Fibroblast of skin of right biceps (primary cell): ENCODE results near the gene HOXD8.

Experiments
- DNase-seq: peaks from one replicate; pipeline ENCODE4 v3.0.0-alpha.2; 2013

HOXD8 gene

DNA sequence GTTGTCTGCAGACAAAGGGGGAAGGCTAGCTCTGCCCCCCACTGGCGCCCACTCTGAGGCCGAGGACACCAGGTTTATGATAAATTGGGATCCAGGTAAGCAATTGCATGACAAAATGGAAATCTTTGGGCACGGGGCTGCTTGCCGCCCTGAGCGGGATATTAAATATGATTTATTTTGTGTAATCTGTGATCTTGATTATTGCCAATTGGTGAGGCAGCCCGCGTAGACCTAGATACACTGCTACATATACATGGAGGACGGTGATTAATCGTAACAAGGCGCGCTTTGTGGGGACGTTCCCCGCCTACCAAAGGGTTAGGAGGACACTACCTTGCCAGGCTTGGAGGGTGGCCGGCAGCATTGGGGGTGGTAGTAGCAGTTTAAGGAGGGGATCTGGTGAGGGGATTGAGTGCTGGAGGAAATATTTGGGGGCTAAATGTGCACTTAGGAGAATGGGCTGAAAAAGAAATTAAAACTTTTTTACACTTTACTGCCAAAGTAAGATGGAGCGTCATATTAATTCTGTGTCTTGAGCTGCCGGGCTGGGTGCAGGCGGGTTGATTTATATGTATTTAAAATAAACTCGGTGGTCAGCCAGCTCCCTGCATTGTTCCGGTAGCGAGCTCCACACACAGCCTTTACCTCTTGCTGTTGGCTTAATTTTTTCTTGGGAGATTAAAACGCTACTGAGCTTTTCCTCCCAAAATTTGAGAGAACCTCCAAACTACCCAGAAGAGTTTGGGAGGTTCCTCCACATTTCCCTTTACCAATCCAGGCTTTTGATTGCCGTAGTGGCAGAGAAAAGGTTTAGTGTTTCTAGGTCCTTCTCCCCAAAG, 31.7 kb downstream of the HOXD8 start:
- peak; percentile 66 for DNase-seq

DNA sequence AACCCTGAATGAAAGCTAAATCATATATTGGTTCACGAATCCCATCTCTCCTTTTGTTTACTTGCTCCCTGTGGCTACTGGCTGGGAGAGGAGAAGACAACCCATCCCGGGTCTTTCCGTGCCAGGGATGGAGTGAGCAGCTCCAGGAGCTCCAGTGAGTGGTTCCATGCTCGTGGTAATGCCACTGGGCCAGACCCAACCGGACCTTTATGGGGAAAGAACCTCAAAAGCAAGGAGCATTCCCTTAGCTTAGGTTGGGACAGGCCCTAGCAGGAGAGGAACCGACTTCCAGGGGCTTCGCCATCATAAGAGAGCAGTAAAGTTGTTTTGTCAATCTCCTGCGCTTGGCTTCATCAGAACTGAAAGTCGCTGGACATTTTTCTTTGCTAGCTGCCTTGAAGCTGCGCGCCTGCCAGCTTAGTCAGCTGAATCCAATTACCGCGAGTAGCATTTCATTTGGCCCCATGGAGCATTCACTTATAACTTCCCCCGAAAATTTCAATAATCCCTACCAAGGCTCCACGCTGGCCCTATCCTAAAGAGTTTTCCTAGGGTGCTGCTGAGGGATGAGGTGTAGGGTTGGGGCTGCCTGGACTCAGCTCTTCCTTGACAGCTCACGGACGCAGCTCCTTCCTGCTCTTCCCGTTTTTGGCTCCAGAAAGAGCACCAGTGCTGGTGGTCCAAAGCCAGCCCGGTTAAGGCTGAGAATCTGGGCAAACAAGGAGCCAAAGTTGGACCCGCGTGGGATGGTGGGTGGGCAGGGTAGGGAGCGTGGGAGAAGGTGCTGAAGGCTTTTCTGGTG, 32.5 kb downstream of the HOXD8 start:
- DNase-seq = peak; percentile 93

DNA sequence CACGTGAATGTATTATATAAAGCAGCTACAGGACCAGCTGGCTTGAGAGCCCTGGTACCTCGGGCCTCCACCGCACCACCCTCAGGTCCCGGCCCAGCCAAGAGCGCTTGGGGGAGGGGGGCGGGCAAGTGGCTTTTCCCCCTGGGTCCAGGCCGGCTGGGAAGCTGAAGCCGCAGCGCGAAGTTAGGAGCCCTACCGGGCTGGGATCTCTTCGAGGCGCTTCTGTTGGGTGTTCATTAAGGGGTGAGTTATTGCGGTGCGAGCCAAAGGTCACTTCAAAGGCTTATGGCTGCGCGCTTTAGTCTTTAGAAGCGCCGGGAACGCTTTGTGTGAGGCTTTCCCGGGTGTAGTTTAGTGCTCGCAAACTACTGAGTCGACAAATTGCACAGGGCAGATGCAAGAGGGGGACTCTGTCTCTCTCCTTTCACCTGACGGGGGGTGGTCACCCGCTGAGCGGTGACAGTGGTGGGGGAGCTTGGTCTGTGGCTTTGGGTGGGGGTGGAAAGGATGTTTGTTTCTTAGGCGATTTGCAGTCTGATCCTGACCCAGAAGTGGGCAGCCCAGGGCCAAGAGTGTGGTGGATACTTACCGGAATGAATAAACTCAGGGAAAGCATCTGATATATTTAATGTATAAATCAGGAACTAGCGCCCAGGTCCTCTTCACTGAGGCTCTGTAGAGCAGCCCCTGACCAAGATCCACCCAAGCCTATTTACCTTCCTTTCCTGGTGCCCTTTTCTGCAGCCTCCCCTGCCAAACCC, 33.6 kb downstream of the HOXD8 start:
- DNase-seq = no peak

DNA sequence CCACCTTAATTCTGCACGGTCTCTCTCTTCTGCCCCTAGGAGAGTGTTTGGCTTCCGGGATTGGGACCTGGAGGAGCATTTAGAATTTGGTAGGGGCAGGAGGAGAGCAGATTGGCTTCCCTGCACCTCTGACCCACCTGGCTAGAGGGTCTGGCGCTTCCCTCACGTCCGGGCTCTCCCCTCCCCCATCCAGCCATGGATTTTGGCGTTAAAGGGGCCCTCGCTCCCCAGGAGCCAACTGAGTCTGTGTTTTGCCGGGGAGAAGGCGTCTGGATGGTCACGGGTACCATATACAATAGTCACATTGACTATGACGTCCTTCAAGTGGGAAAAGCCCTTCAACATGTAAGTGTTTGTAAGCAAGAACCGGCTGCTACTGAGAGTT, 34.2 kb downstream of the HOXD8 start:
- DNase-seq = no peak

DNA sequence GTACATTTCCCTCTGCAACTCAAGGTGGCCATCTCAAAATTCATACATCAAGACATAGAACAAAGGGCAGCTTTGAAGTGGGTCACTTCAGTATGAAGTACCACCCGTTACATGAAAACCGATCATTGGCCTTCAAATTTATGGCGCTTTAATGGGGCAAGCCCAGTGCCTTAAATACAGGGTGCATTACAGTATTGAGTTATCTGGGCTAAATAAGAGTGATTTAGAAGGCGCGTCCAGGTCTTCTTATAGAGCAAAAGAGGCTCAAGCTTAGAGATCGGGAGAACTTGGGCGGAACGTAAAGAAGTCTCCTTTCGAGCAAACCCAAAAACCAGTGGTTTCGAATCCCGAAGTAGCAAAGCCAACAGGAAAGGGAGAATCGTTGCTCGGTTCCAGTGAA, 34.7 kb downstream of the HOXD8 start:
- no peak for DNase-seq

DNA sequence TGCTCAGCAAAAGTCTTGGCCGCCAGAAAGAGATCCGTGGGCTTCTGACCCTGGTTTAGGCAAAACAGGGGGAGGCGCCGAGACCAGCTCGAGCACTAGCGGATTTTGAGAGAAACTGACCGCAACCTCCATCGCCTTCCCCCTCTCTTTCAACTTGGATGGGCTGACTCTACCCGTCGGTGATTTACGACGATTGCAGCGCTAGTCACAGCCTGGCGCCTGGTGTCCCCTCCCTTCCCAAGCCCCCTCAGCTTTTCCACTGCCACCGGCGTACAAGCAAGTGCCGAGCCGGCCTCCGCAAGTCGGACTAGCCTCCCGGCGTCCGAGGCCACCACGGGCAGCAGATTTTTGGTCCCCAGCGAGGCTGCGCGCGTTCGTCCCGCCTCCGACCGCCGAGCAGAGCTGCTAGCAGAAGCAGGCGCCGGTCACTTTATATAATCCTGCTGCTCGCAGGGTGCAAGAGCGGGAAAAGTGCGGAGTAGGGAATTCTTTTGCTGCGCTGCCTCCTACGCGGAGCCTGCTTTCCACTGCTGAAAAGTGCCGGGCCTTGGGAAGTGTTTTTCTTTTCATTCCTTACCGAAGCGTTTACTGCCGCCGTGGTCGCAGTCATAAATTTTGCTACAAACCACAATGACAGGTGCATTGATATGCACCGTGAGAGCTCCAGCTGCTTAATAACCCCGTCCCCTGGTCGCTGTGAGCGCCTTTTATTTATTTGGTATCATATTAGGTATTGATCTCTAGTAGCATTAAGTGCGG, 35.3 kb downstream of the HOXD8 start:
- peak; percentile 54 for DNase-seq

DNA sequence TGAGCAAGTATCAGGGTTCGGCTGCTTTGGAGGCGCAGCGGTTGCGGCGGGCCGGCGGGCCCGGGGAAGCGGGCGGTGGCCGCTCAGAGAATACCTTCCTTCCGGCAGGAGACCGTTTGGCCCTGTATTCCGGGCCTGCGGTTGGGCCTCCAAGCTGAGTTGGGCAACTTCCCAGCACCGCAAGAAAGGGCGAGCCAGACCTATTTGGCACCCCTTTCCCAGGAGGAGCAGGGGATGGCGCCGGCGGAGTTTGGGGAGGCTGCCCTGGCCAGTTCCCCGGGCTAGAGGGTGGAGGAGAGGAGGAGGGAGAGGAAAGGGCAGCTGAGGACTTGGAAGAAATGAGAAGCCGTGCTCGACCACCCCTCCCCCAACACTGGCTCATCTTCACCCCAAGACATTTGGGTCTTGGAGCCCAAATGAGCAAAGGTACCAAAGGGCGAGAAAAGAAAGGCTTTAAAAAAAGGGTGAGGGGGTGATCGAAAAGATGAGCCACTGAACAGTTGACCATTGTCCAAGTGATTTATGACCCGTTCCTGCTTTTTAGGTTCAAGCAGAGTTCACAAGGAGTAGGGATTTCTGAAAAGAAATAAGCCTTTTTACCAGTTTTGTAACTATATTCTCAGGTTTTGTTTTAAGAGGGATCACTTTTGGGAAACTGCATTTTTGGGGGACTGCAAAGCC, 36.0 kb downstream of the HOXD8 start:
- no peak for DNase-seq

DNA sequence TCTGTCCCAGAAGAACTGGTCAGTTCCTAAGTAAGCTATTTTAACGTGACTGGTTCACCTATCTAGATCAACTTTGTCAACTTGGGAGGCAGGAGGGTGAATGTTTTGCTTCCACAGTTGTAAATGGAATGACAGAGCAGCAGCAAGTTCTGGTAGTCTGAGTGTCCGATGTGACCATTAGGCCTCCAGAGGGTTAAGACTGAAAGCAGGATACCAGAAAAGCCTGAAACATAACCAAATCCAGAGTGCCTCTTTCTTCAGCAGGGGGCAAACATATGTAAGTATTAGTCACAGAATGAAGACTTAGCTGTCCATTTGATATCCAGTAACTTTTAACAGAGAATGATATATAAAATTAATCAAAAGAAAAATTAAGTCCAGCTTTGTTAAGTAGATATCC, 36.8 kb downstream of the HOXD8 start:
- DNase-seq = peak; percentile 60

DNA sequence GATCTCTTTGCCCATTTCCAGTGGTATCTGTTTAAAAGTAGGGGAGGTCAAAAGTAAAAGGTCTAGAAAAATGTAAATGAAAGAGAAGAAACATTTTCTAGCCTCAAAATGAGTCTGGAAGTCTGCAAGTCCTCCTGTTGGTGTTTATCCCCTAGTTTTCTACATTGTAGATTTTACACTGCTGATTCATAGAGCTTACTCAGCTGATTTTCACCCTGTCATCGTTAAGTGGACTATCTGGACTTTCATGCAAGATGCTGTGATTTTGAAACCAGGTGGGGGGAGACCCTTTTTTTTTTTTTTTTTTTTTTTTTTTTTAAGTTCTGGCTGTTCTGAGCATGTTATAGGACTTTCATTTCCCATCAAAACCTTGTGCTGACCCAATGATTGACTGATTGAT, 37.9 kb downstream of the HOXD8 start:
- peak; percentile 77 for DNase-seq

DNA sequence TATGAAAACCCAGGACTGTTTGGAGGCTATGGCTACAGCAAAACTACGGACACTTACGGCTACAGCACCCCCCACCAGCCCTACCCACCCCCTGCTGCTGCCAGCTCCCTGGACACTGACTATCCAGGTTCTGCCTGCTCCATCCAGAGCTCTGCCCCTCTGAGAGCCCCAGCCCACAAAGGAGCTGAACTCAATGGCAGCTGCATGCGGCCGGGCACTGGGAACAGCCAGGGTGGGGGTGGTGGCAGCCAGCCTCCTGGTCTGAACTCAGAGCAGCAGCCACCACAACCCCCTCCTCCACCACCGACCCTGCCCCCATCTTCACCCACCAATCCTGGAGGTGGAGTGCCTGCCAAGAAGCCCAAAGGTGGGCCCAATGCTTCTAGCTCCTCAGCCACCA, 39.7 kb downstream of the HOXD8 start:
- no peak for DNase-seq

DNA sequence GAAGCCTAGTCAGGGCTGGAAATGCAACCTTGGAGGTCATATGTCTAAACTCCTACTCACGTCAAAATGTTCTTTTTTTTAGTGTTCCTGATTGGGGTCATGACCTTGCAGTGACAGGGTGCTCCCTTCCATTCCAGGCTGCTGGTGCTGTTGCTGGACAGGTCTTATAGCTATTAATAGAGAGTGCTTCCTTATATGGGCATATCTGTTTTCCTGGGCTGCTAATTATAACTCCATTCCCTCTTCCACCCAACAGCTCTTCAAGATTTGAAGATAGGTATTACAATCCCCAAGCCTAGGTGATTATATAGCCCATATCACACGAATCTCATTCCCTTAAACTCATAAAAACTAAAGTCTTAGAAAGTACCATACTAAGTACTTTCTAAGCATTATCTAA, 40.2 kb downstream of the HOXD8 start:
- no peak for DNase-seq

DNA sequence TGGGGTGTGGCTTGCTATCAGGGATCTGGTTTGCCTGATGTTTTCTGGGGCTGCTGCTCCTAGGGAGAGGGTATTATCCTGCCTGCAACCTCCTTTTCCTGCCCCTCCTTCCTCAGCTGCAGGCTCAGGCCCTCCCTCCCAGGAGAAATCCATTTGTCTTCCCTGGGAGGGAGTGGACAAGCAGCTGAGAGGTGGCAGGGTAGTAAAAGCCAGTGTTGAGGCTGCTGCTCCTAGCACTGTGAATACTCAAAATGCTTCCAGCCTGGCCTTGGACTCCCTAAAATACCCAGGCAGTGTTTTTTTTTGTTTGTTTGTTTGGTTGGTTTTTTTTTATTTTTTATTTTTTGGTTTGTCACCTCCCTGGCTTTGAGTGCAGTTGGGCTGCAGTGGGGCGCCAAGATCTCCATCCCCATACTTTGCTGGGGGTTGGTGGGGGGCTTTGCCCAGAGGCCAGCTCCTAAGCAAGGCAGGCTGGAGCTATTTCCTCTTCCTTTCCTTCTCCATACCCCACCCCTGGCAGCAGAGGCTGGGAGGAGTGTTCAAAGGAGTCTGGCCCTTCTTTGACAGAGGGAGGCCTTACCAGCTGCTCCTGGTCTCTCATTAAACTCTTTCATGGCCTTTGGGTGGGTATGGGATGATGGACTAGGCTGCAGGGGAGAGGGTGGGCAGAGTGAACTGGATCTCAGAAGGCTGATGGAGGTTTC, 41.2 kb downstream of the HOXD8 start:
- DNase-seq = peak; percentile 66

DNA sequence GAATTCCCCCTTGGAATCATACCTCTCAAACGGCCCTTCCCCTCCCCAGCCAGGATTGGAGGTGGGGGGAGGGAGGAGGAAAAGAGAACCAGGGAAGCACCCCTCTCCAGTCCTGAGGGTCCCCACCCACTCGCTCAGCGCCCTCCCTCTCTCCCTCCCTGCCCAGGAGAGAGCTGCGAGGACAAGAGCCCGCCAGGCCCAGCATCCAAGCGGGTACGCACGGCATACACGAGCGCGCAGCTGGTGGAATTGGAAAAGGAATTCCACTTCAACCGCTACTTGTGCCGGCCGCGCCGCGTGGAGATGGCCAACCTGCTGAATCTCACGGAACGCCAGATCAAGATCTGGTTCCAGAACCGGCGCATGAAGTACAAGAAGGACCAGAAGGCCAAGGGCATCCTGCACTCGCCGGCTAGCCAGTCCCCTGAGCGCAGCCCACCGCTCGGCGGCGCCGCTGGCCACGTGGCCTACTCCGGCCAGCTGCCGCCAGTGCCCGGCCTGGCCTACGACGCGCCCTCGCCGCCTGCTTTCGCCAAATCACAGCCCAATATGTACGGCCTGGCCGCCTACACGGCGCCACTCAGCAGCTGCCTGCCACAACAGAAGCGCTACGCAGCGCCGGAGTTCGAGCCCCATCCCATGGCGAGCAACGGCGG, 42.0 kb downstream of the HOXD8 start:
- peak; percentile 55 for DNase-seq

DNA sequence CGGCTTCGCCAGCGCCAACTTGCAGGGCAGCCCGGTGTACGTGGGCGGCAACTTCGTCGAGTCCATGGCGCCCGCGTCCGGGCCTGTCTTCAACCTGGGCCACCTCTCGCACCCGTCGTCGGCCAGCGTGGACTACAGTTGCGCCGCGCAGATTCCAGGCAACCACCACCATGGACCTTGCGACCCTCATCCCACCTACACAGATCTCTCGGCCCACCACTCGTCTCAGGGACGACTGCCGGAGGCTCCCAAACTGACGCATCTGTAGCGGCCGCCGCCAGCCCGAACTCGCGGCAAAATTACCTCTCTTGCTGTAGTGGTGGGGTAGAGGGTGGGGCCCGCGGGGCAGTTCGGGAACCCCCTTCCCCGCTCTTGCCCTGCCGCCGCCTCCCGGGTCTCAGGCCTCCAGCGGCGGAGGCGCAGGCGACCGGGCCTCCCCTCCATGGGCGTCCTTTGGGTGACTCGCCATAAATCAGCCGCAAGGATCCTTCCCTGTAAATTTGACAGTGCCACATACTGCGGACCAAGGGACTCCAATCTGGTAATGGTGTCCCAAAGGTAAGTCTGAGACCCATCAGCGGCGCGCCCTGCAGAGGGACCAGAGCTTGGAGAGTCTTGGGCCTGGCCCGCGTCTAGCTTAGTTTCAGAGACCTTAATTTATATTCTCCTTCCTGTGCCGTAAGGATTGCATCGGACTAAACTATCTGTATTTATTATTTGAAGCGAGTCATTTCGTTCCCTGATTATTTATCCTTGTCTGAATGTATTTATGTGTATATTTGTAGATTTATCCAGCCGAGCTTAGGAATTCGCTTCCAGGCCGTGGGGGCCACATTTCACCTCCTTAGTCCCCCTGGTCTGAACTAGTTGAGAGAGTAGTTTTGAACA, 42.7 kb downstream of the HOXD8 start:
- no peak for DNase-seq

DNA sequence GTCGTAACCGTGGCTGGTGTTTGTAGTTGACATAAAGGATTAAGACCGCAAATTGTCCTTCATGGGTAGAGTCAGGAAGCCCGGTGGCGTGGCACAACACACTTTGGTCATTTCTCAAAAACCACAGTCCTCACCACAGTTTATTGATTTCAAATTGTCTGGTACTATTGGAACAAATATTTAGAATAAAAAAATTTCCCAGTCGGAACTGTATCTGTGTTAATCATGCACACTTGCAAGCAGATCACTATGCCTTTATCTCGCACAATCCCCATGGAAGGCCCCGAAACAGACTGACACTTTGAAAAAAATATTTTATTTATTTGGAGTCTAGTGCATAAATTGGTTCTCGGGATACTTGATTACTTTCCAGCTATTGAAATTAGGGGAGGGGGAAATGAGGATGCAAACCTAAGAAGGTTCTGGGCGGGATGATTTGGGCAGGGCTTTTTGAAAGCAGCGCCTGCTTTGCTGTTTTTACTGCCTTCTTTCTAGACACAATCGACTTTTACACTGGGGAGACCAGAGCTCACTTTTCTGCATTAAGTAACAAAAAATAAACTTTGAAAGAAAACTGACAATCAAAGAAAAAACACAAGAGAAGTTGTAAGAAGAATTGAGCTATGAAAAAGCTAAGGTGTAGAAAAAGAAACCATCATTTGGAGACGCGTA, 43.5 kb downstream of the HOXD8 start:
- no peak for DNase-seq

DNA sequence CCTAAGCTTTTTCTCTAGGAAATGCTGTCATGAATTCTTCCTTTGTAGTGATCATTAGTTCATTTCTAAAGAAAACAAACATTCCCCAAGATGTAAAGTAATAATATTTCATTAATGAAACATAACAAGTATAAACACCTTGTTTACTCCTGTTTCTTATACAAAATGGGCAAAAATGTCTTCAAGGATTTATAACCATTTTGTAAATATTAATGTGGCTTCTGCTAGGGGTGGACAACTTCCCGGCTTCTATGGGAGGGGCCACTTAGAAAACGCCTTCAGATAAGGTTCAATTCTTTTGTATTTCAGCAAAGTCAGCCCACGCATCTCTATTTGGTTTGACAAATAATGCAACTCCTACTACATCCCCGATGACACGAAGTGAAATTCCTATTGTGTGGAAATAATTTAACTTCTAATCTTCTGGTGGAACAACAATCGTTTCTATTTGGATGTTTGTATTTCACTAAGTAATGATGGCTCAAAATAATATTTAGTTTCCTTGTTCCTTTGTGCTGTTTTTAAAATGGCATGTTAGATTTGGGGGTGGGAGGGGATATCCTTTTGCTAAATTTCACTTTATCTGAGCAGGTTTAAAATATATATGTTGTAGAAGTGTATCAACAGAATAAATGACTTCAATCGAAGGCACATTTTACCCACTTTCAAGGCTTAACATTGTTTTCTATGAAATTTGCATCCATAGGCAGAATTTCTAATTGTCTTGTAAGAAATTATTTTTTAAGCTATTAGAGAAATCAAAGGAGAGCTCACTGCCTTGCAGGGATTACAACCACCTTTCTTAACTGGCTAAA, 44.3 kb downstream of the HOXD8 start:
- DNase-seq = no peak

DNA sequence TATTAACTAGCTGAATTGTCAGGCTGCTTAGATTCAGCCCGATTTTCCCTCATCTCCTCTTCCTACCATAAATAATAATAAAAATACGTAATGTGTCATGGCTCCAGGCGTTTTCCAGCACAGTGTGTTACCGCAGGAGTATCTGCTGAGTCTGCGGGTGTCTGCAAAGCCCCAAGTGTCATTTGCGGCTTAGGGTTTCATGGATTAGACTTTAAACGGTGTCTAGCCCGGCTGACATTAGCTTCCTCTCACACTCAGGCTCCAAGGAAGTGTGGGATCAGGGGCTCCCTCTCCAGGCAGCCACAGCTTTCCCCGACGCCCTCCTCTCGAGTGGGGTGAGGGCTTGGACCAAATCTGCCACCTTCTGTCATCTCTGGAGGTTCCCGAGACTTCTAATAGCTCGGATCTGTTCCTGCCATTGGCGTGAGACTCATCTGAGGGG, 44.9 kb downstream of the HOXD8 start:
- peak; percentile 77 for DNase-seq
